ENCODE measurements around the gene NOL7. TPM values are rescaled to one million over a fixed set of nuclear protein-coding genes. Genes with fewer than 3 reads are reported as not detected.

The NOL7 gene
- total RNA-seq, 1 donor from 2014 or later = 103 TPM

- Mint-ChIP-seq H3K4me1 (peaks cover 33% of the 10 kb centered on the region), H3K27ac (no peak overlapping the region), H3K9me3 (no peaks in the 10 kb centered on the region), H3K27me3 (no peaks in the 10 kb centered on the region), H3K36me3 (ENCODE audit: low read depth) (peaks cover 29% of the 10 kb centered on the region), H3K4me3 (peak overlapping the region; percentile 92)
- no peak for DNase-seq
- intact Hi-C loops (cut with micrococcal nuclease) = no loop called here
Observed at GRCh38 chr6:13613029-13613594, 2.0 kb upstream of the NOL7 start.

GRCh38 chr6:13614126-13614925, 809 bp upstream of the NOL7 start:
- no peaks in the 10 kb centered on the region for H3K27me3 Mint-ChIP-seq
- no peak for DNase-seq
- H3K27ac Mint-ChIP-seq = peak overlapping the region; percentile 96
- H3K4me3 Mint-ChIP-seq = peak overlapping the region; percentile 92
- H3K4me1 Mint-ChIP-seq = peaks cover 33% of the 10 kb centered on the region
- no peaks in the 10 kb centered on the region for H3K9me3 Mint-ChIP-seq
- intact Hi-C loops (cut with micrococcal nuclease) = no loop called here
- peaks cover 35% of the 10 kb centered on the region for H3K36me3 Mint-ChIP-seq (ENCODE audit: low read depth)

- no peaks in the 10 kb centered on the region for H3K27me3 Mint-ChIP-seq
- peaks cover 42% of the 10 kb centered on the region for H3K36me3 Mint-ChIP-seq (ENCODE audit: low read depth)
- H3K27ac Mint-ChIP-seq = peak overlapping the region; percentile 96
- peaks cover 33% of the 10 kb centered on the region for H3K4me1 Mint-ChIP-seq
- intact Hi-C loops (cut with micrococcal nuclease) = loop anchor here (1.0 kb wide), 5 partner anchors 41 to 287 kb away; partner anchors contain the start of genes MCUR1, SIRT5 and TBC1D7
- peak overlapping the region; percentile 92 for H3K4me3 Mint-ChIP-seq
- peak; percentile 86 for DNase-seq
- no peaks in the 10 kb centered on the region for H3K9me3 Mint-ChIP-seq
Observed at GRCh38 chr6:13615792-13616120, 621 bp downstream of the NOL7 start.

- Mint-ChIP-seq H3K27ac (peak overlapping the region; percentile 45), H3K4me1 (peaks cover 24% of the 10 kb centered on the region), H3K27me3 (no peaks in the 10 kb centered on the region), H3K36me3 (ENCODE audit: low read depth) (peaks cover 48% of the 10 kb centered on the region), H3K4me3 (peak overlapping the region; percentile 92), H3K9me3 (no peaks in the 10 kb centered on the region)
- no peak for DNase-seq
- intact Hi-C loops (cut with micrococcal nuclease) = no loop called here
Observed at GRCh38 chr6:13617066-13617465, 1.9 kb downstream of the NOL7 start.

- no peaks in the 10 kb centered on the region for H3K27me3 Mint-ChIP-seq
- intact Hi-C loops (cut with micrococcal nuclease) = loop anchor here (1.0 kb wide), 1 partner anchor 41 kb away; no protein-coding TSS in a partner anchor
- H3K36me3 Mint-ChIP-seq (ENCODE audit: low read depth) = peaks cover 70% of the 10 kb centered on the region
- H3K27ac Mint-ChIP-seq = no peak overlapping the region
- no peak overlapping the region for H3K4me3 Mint-ChIP-seq
- no peaks in the 10 kb centered on the region for H3K9me3 Mint-ChIP-seq
- peaks cover 11% of the 10 kb centered on the region for H3K4me1 Mint-ChIP-seq
- peak; percentile 74 for DNase-seq
Observed at GRCh38 chr6:13624871-13625288, 9.7 kb downstream of the NOL7 start.

GRCh38 chr6:13629459-13630116, 14.5 kb downstream of the NOL7 start:
- peaks cover 67% of the 10 kb centered on the region for H3K36me3 Mint-ChIP-seq (ENCODE audit: low read depth)
- intact Hi-C loops (cut with micrococcal nuclease) = loop anchor here (5.0 kb wide), 1 partner anchor 78 kb away; no protein-coding TSS in a partner anchor
- H3K4me1 Mint-ChIP-seq = peaks cover 12% of the 10 kb centered on the region
- no peak overlapping the region for H3K4me3 Mint-ChIP-seq
- no peak for DNase-seq
- H3K9me3 Mint-ChIP-seq = no peaks in the 10 kb centered on the region
- H3K27me3 Mint-ChIP-seq = no peaks in the 10 kb centered on the region
- H3K27ac Mint-ChIP-seq = peak overlapping the region; percentile 71

GRCh38 chr6:13630499-13630898, 15.4 kb downstream of the NOL7 start:
- H3K4me3 Mint-ChIP-seq = no peak overlapping the region
- H3K4me1 Mint-ChIP-seq = peaks cover 14% of the 10 kb centered on the region
- intact Hi-C loops (cut with micrococcal nuclease) = loop anchor here (5.0 kb wide), 1 partner anchor 77 kb away; no protein-coding TSS in a partner anchor
- H3K36me3 Mint-ChIP-seq (ENCODE audit: low read depth) = peaks cover 67% of the 10 kb centered on the region
- peak overlapping the region; percentile 49 for H3K27ac Mint-ChIP-seq
- H3K9me3 Mint-ChIP-seq = no peaks in the 10 kb centered on the region
- no peak for DNase-seq
- H3K27me3 Mint-ChIP-seq = no peaks in the 10 kb centered on the region

- Mint-ChIP-seq H3K27me3 (no peaks in the 10 kb centered on the region), H3K4me3 (no peak overlapping the region), H3K9me3 (no peaks in the 10 kb centered on the region), H3K36me3 (ENCODE audit: low read depth) (peaks cover 69% of the 10 kb centered on the region), H3K4me1 (peaks cover 33% of the 10 kb centered on the region), H3K27ac (no peak overlapping the region)
- no peak for DNase-seq
- intact Hi-C loops (cut with micrococcal nuclease) = loop anchor here (5.0 kb wide), 1 partner anchor 74 kb away; no protein-coding TSS in a partner anchor
Observed at GRCh38 chr6:13633343-13633742, 18.2 kb downstream of the NOL7 start.

- intact Hi-C loops (cut with micrococcal nuclease) = no loop called here
- Mint-ChIP-seq H3K4me3 (peak overlapping the region; percentile 11), H3K9me3 (no peaks in the 10 kb centered on the region), H3K4me1 (peaks cover 27% of the 10 kb centered on the region), H3K36me3 (ENCODE audit: low read depth) (peaks cover 62% of the 10 kb centered on the region), H3K27ac (peak overlapping the region; percentile 63), H3K27me3 (no peaks in the 10 kb centered on the region)
- DNase-seq = no peak
Observed at GRCh38 chr6:13635948-13636658, 21.0 kb downstream of the NOL7 start.

- Mint-ChIP-seq H3K9me3 (no peaks in the 10 kb centered on the region), H3K27me3 (no peaks in the 10 kb centered on the region), H3K4me1 (peaks cover 25% of the 10 kb centered on the region), H3K36me3 (ENCODE audit: low read depth) (peaks cover 57% of the 10 kb centered on the region), H3K27ac (peak overlapping the region; percentile 51), H3K4me3 (no peak overlapping the region)
- no peak for DNase-seq
- intact Hi-C loops (cut with micrococcal nuclease) = no loop called here
Observed at GRCh38 chr6:13638014-13638413, 22.9 kb downstream of the NOL7 start.

GRCh38 chr6:13638626-13639025, 23.5 kb downstream of the NOL7 start:
- no peaks in the 10 kb centered on the region for H3K27me3 Mint-ChIP-seq
- H3K27ac Mint-ChIP-seq = peak overlapping the region; percentile 51
- no peak overlapping the region for H3K4me3 Mint-ChIP-seq
- intact Hi-C loops (cut with micrococcal nuclease) = no loop called here
- DNase-seq = no peak
- peaks cover 29% of the 10 kb centered on the region for H3K4me1 Mint-ChIP-seq
- peaks cover 59% of the 10 kb centered on the region for H3K36me3 Mint-ChIP-seq (ENCODE audit: low read depth)
- no peaks in the 10 kb centered on the region for H3K9me3 Mint-ChIP-seq

- Mint-ChIP-seq H3K9me3 (no peaks in the 10 kb centered on the region), H3K27ac (peak overlapping the region; percentile 59)
- intact Hi-C loops (cut with micrococcal nuclease) = no loop called here
Observed at GRCh38 chr6:13641315-13641714, 26.2 kb downstream of the NOL7 start.

GRCh38 chr6:13643125-13643524, 28.0 kb downstream of the NOL7 start:
- intact Hi-C loops (cut with micrococcal nuclease) = no loop called here
- DNase-seq = no peak
- H3K27ac Mint-ChIP-seq = no peak overlapping the region

More at GRCh38 chr6:13641315-13641714, 26.2 kb downstream of the NOL7 start:
- Mint-ChIP-seq H3K27me3 (no peaks in the 10 kb centered on the region), H3K4me1 (peaks cover 20% of the 10 kb centered on the region), H3K36me3 (ENCODE audit: low read depth) (peaks cover 47% of the 10 kb centered on the region), H3K4me3 (no peak overlapping the region)
- DNase-seq = no peak

More at GRCh38 chr6:13643125-13643524, 28.0 kb downstream of the NOL7 start:
- Mint-ChIP-seq H3K4me1 (peaks cover 9% of the 10 kb centered on the region), H3K27me3 (no peaks in the 10 kb centered on the region), H3K9me3 (no peaks in the 10 kb centered on the region), H3K4me3 (no peak overlapping the region), H3K36me3 (ENCODE audit: low read depth) (peaks cover 37% of the 10 kb centered on the region)

All from activated CD4-positive, alpha-beta T cell treated with anti-CD3 and anti-CD28 coated beads, Interleukin-2, amount 10 ng/mL, durations not matched to agents 24 days and 14 days (primary cell).